ENCODE data around the gene GRIK1. TPM values are rescaled to one million over a fixed set of nuclear protein-coding genes. Genes with fewer than 3 reads are reported as not detected.

The GRIK1 gene
- total RNA-seq, 1 donor from 2014 or later = 0.99 TPM

DNA sequence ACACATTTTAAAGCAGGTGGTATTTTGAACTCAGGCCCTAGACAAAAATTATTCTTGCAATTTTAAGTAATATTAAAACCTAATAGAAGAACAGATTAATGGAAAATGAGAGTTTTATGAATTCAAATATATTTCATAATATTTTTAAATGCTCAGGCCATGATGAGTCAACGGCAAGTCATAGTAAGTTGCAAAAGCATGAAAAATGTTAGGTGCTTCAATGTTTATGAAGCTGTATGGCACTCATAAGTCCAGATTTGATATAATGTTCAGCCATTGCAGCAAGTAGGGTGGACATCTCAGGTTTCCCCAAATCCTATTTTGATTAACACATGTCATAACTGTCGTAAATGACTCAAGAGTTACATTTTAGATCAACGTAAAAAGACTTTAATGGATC, 112.6 kb downstream of the GRIK1 start:
- no peak for DNase-seq

DNA sequence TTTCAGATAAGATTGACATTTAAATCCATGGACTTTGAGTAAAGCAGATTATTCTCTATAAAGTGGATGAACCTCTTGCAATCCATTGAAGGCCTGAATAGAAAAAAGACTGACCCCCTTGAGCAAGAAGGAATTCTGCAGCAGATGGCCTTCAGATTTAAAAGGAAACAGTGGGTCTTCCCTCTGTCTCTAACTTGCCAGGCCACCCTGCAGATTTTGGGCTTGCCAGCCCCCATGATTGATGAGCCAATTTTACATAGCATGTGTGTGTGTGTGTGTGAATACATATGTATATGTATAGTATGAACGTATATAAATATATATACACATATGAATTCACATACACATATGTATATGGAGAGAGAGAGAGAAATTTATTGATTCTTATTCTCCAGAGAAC, 113.4 kb downstream of the GRIK1 start:
- no peak for DNase-seq

DNA sequence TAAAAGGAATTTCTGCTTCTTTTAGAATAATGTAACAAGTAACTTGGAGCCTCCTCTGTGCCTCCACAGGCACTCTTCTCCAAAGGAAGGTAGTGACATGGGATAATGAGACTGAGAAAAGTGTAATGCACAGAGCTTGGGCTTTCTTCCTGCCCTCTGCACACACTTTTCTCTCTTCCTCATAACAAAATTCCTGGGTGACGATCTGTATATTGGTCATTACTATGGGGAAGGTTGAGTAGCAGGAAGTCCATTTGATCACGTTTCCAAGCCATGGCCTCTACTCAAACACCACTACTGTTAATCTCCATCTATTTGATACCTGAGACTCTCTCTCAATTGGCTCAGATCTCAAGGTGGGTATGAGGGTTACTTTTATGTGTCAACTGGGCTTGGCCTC, 113.9 kb downstream of the GRIK1 start:
- no peak for DNase-seq

DNA sequence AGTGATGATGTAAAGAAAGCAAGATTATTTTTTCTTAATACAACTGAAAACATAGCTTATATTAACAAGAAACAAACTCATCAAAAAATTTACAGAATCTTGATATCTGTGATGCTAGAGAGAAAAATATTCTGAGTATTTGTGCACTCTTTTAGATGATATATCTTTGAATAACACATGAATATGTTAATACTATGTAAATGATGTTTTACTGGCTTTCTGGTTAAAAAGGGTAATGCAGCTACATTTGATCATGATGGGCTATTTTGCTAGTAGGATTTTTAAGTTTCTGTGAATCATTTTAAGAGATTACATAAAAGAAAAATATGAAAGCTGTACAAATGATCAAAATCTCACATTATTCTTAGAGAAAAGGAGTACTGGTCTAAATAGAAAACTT, 114.5 kb downstream of the GRIK1 start:
- DNase-seq = no peak

DNA sequence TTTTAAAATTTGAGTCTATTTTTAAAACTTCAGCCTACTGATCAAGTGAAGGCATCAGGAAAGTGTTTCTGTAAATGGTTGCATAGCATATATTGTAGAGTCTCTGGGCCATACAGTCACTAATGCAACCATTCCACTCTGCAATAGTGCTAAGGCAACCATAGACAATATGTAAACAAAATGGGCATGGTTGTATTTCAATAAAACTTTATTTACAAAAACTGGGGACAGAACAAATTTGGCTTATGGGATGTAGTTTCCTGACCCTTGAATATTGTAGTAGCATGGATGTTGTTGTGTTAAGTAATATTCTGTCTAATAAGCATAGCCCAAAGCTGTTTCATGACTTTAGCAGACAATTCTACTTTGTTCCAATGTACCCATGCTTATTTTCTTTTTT, 117.7 kb downstream of the GRIK1 start:
- DNase-seq = no peak

DNA sequence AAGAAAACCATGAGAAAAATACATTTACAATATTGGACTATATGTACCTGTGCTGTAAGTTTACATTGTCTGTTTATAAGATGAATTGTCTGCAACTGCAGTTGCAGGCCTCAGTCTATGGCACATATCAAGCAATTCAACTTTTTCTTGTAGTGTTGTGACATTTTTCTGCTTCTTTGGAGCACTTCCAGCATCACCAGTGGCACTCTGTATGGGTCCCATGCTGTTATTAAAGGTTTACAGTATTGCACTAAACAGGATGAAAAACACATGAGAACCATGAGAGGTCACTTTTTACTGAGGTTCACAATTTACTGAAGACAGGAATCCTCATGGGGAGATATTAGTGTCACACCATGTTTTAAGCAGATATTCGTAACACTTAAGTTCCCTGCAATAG, 118.6 kb downstream of the GRIK1 start:
- DNase-seq = no peak

DNA sequence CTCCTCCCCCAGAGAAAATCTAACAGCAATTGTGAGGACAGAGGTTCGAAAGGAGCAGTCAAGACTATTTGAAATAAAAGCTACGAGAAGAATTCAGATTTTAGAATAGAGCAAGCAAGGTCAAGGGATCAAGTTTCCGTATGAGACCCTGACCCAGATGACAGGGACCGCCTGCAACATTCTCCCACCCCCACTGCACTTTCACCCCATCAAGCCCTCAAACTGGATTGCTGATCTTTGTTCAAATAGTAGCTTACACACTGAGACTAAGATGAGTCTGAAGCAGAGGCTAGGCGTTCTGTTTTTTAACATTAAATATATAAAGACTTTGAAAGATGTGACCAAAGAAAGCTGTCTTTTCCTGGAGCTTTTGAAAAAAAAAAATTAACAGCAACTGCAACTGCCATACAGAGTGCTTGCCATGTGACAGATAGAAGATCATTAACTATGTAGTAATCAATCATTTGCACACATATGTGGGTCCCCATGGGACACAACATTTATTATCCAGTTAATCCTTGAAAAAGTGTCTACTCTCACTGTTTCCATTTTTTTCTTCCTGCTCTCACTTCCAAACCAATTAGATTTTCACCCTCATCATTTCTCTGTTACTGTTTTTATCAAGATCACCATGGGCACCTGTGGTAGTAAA, 120.0 kb downstream of the GRIK1 start:
- DNase-seq = no peak

DNA sequence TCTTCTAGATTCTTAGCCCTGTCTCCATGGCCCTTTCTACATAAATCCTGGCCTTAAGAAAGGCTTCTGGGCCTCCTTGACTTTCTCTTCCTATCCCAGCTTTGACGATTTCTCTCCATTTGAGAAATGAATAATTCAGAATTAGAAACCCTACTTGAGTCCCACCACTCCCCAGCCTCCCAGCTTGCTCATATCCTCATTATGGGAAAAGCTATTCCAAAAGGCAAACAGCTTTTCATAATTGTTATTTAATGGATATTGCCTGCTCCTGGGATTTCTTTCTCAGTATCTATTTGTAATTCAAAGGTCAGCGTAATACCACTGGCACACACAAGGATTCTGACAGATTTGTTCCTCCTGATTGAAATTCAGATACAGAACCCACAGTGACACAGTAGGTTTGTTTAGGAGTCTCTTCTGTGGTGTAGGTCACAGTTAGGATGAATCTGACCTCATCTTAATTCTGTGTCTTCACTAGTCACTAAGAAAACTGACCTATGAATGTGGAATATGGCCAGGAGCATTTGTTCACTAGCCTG, 121.3 kb downstream of the GRIK1 start:
- no peak for DNase-seq

DNA sequence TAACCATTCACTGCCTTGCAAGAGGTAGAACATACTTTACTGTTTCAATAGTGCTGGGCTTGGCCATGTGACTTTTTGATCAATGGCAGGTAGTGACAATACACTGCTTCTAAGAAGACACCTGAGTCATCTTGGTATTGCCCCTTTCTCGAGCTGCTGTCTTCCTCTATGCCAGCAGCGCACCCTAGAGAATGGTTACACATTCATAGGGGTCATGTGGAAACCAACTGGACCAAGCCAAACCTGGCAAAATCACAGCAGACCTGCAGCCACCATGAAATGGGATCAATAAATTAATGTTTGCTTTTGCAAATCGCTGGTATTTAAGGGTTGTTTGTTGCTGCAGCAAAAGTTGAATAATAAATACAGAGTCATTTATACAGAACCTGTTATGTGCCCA, 122.3 kb downstream of the GRIK1 start:
- DNase-seq = no peak

DNA sequence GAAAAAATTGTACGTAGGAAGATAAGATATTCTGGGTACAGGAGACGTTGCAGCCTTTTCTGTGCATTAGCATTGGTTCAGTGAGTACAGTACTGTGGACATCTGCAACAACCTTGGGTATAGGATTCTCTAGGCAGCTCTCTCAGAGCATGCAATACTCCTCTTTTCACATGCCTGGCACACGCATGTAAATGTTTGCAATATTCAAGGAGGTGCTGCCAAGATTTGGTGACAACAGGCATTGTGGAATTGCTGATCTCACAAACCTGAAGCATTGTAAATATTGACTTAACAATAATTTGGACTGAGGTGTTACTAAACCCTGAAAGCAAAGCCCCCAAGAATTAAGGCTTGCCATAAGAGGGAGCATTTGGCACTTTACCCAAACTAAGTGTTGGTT, 126.8 kb downstream of the GRIK1 start:
- no peak for DNase-seq

DNA sequence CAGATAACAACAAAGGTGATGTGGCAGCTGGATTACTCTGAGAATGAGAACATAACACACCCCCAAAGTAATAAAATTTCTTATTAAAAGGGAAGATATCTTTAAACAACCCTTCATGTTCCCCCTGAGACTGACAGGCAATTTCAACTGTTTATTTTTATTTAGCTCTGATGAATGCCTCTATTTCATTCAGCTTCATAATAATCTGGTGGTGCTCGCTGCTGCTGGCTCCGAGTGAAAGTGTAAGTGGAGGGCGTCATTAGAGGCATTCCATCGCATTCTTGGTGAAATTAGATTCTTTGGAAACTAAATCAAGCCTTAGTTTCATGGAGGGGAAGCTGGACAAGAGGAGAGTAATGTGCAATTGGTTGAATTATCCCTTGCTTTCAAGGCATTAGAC, 128.9 kb downstream of the GRIK1 start:
- DNase-seq = no peak

DNA sequence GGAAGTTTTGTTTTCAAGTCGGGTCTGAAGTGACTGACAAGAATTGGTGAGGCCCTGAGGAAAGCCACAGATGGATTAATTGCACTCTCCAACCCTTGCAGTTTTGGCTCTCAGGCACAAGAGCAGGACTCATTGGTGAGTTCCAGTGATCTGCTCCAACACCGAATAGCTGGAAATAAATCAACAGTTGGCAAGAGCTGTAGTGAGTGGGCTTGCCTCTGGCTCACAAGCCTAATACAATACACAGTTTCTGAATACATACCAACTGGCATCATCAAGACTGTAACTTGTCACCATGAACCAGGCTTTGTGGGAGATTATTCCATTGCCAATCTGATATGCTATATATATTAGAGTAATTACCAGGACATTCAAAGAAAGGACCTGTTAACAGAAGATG, 131.6 kb downstream of the GRIK1 start:
- DNase-seq = no peak

DNA sequence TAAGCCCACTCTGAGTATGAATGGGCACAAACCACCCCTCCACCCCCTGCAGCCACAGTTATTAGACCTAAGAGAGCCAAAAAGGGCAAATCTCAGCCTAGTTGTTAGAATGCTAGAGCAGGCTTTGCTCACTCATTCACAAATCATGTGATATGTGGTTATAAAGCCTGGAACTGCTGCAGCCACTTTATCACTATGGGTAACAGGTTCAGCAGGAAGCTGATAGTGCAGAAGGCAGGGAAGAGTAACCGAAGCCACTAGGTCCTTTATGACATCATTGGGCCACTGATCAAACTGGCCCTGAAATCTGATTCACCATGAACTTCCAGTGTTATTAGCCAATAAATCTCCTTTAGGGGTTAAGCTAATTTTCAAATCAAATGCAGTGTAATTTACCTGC, 134.7 kb downstream of the GRIK1 start:
- DNase-seq = no peak

DNA sequence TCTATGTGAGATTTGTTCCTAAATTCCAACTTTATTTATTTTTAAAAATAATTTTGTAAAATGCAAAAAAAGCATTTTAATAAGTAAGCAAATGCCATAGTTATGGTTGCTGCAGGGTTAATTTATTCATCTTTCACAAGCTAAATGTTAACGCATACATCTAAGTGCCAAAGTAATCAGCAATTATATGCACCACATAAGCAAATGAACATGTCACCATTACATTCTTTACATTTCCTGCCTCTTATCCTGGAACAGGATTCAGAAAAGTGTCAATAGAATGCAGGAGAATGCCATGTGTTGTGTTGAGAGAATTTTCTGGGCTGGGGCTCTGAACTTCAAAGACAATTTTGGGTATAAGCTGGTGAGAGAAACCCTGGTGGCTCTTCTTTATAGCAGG, 136.6 kb downstream of the GRIK1 start:
- no peak for DNase-seq

DNA sequence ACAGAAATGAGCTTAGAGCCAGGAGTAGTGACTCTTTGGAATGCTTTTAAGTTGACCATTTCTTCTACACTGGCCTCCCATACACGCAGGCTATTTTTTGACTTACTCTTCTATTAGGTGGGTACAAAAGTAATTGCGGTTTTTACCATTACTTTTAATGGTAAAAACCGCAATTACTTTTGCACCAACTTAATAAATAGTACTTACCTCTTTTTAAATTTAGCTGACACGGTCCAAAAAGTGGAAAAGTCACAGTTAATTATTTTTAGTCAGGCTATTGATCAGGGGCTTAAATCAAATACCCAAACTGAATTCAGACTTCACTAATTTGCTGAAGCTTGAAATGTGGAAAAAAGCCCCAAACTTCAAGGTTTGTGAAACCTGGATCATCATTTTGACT, 138.7 kb downstream of the GRIK1 start:
- DNase-seq = no peak

DNA sequence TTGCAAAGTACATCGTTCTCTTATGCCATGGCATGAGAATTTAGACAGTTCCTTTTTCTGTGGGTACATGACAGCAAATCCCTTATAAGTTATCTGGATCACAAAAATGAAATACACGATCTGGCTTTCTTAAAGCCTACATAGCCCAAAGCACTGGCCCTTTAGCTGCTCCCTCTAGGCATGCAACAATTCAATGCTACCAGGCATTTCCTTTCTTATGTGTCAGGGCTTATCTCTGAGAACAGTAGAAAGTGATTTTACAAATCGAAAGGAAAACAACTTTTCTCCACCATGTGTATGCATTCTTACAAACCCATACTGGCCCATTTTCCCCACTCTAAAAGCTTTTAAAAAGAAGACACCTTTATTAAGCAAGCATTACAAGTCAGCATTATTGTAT, 139.7 kb downstream of the GRIK1 start:
- no peak for DNase-seq

DNA sequence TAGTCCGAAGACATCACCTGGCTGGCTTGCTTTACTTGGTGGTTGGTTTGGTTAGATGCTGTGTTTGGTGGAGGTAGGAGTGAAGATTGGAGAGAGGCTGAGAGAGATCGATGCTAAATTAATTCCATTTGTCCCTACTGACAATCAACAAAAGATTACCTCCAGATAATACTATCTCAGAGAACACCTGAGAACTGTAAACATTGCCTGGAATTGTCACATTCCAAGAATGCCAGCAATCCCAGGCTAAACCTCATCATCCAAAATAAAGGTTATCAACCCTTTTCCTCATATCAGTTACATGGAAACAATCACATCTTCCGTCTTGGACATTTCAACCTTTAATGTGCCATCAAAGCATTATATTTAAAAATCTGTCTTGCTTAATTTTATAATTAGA, 141.0 kb downstream of the GRIK1 start:
- no peak for DNase-seq

DNA sequence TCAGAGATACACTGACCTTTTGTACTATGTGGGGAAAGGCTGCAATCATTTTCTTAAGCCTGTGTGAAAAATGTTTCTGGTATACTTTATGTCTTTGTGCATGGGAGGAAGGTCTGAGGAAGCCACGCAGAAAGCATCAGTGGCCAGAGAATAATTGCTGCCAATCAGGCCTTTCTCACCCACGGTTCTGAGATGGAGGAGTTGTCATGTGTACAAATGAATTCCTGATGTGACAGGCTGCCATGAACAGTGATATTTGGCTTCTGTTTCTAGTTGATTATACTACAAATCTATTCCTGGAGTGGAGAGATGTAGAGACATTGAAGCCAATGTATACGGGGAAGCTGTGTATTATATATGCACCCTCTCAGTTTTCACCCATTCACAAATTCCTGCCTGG, 142.6 kb downstream of the GRIK1 start:
- DNase-seq = no peak

DNA sequence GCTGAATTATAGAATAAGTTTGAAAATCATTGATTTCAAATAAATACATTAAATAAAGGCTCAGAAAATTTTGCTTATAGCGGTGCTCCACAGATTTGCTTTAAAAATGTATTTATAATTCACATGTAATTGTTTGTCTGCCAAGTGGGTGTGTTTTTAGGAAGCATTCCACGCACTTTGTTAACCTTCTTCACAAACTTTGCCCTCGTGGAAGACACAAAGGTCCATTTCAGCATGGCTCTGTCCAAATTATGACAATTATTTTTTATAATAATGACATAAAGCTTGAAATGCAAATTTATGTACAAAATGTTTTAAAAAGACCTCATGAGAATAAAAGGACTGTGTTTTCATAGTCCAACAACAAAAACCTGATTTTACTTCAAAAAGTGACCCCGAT, 146.1 kb downstream of the GRIK1 start:
- DNase-seq = no peak

DNA sequence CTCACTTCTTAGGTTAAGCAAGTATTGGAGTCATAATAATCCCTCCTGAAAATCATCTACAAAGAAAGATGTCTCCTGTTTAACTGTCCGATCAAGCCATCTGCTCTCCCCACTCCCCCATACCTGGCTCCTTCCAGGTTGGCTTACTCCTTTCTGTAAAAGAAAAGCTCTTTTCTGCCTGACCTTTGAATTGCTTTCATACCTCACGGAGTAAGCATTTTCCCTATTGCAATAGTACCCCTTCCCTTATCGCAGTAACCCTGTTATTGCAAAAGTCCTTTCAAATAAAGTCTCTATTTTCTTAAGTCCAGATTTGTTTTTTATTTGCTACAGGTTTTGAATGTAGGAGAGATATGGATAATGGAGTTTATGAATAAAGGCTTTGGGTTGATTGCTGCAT, 150.4 kb downstream of the GRIK1 start:
- DNase-seq = no peak

DNA sequence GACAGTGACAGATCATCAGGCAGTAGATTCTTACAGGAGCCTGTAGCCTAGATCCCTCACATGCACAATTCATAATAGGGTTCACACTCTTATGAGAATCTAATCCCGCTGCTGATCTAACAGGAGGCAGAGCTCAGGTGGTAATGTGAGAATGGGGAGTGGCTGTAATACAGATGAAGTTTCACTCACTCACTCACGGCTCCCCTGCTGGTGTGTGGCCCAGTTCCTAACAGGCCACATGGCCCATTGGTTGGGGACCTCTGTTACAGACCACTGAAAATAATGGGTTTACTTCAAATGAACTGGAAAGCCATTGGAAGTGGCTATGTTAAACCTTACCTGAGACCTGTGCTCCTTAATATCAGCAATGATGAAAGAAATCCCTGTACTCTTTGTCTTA, 151.0 kb downstream of the GRIK1 start:
- DNase-seq = no peak

DNA sequence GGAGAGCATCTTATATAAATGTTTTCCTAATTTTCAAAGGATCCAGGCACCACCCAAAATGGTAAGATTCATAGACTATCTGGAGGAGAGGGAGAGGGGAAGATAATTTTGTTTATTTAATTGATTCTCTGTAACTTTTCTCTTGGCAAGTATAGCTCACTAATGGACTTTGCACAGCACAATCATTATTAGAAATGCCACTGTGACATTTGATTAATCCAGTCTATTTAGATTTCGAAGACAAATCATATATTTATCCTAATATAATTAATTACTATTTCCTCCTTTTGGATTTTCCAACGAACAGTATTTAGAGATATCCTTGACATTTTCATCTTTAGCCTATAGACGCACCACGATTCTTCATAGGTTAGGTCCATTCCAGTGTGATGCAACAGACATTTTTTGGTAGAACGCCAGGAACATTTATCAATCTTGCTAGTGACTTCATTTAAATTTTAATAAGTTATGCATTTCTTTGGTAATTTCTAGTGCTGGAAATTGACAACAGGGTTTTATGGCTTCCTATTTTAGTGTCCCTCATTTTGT, 152.4 kb downstream of the GRIK1 start:
- no peak for DNase-seq

DNA sequence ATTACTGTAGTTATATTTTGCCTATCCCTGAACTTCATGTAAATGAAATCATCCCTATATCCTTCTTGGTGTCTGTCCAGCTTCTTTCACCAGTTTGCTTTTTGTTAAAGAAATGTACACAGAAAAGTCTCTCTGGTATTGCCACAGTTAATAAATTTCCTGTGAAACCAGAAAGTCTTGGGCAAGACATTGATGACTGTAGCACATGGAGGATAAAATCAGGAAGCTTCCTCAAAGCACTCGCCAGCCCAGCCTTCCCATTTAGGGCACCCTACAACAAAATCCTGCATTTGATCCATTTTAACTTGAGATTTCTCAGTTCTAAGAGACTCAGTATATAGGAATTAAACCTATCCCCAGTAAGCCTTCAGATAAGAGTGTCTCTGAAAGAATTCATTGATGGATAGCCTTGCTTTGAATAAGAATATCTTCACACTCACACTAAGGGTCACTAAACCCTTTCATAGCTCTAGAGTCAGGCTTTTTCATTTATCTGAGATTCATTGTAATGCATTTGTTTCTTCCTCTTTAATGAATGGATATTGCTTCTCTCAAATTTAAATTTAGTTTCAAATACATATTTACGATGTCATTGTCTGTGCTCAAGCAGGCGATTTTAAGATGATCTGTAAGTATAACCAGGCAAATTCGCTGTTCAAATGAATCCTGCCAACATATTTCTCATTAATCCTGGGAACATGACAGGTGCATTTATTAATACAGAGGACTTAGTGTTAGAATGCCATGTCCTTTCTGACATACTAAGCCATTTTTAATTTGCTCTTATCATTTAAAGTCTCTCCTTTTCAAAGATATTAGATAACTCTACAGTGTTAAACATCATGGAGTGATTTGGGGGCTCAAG, 153.1 kb downstream of the GRIK1 start:
- DNase-seq = no peak

DNA sequence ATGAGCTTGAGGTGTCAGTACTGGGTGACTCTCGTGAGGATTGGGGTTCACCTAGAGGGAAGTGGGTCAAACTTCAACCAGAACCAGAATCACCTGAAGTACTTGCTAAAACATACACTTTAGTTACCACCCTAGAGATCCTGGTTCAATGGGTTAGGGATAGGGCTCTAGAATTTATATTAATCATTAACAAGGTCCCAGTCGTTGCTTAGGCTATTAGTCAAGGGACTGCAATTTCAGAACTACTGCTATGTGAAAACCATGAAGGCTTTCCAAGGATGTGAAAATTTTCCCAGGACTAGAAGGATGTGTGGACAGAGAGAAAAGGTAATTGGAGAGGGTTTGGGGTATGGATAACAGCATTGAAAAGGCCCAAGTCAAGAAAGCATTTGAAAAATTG, 162.6 kb downstream of the GRIK1 start:
- DNase-seq = no peak

Data from skin of body (tissue), 2 donors.